Measurements from ENCODE around the gene DNAH17. TPM values are rescaled to one million over a fixed set of nuclear protein-coding genes. Genes with fewer than 3 reads are reported as not detected.
A peak's percentile ranks its signal among the peaks of the same experiment; 100 is the strongest.

The DNAH17 gene
- total RNA-seq, 1 experiment from 2014 or later, result 0.13 TPM

GRCh38 chr17:78417531-78417909 is 159.7 kb downstream of the DNAH17 start:
- WGBS (ENCODE audit: extremely low coverage, insufficient read length, low lambda C conversion rate), result no CpG with 5 or more reads among the region's 13 CpGs
- Histone ChIP-seq H2AK5ac (ENCODE audit: insufficient read length, low read length) (no peak overlapping the region), H2BK120ac (ENCODE audit: low read depth, low read length, poor library complexity, severe bottlenecking) (no peak overlapping the region), H3K18ac (ENCODE audit: insufficient read length, low read depth, low read length) (no peak overlapping the region), H2BK5ac (ENCODE audit: insufficient read length, low read length) (no peak overlapping the region), H3K79me2 (ENCODE audit: insufficient read depth, low read length) (no peaks in the 10 kb centered on the region; the same call in 1 of the 2 replicates), H2BK15ac (ENCODE audit: low read depth, low read length) (no peak overlapping the region), H3K79me1 (ENCODE audit: insufficient read depth, low read depth, low read length, poor library complexity, severe bottlenecking) (no peaks in the 10 kb centered on the region), H4K5ac (ENCODE audit: insufficient read length, low read depth, low read length) (no peak overlapping the region), H2BK20ac (ENCODE audit: low read depth, low read length, poor library complexity, severe bottlenecking) (no peak overlapping the region), H2AFZ (ENCODE audit: low read length) (no peak overlapping the region), H4K20me1 (ENCODE audit: control insufficient read depth, insufficient read depth, insufficient read length) (peaks cover 3% of the 10 kb centered on the region), H3K4me2 (ENCODE audit: insufficient read depth, insufficient read length, low read length) (no peak overlapping the region), H3K9me3 (ENCODE audit: control insufficient read depth, low read depth, low read length) (no peaks in the 10 kb centered on the region), H3K27me3 (ENCODE audit: insufficient read depth, low read length) (no peaks in the 10 kb centered on the region), H3T11ph (ENCODE audit: low read length) (no peak overlapping the region), H3K14ac (ENCODE audit: insufficient read depth, low read length) (no peak overlapping the region), H3K23me2 (ENCODE audit: insufficient read length, low read depth, low read length, poor library complexity, severe bottlenecking) (no peaks in the 10 kb centered on the region), H3K9ac (ENCODE audit: extremely low read depth, insufficient read length, low read length) (no peak overlapping the region), H3K56ac (ENCODE audit: insufficient read length, low read depth, low read length) (no peak overlapping the region), H3K27ac (ENCODE audit: insufficient read length, low read depth, low read length) (no peak overlapping the region), H3K4me1 (ENCODE audit: insufficient read depth, low read length) (no peaks in the 10 kb centered on the region), H2BK12ac (ENCODE audit: insufficient read length, low read depth, low read length) (no peak overlapping the region), H4K91ac (ENCODE audit: insufficient read length, low read depth, low read length) (no peak overlapping the region), H3K23ac (ENCODE audit: insufficient read length, low read depth, low read length) (no peak overlapping the region), H3K4ac (ENCODE audit: low read depth, low read length) (no peak overlapping the region), H4K8ac (replicated peaks; ENCODE audit: insufficient read length, low read depth, low read length) (no peak overlapping the region)
- H3K4me3 Mint-ChIP-seq, result no peak overlapping the region
- no peaks in the 10 kb centered on the region for H3K27me3 Mint-ChIP-seq (ENCODE audit: low read depth)
- peaks cover 25 to 75% (median 53%) of the 10 kb centered on the region in 3 experiments for H3K36me3 Mint-ChIP-seq (ENCODE audit: insufficient read depth in 1 of 3, low read depth in 3 of 3)
- H3K27ac Mint-ChIP-seq, result 0 out of 7 replicates have a peak overlapping the region, but pooled peaks of 1 of the 3 experiments have one; percentile 28
- peaks cover 3 to 10% of the 10 kb centered on the region in 2 experiments; a peak in 3 of 4 replicates for H3K4me1 Mint-ChIP-seq
- TF ChIP-seq CTCF (conservative IDR thresholded peaks at IDR 0.05), result no peak
- DNase-seq, result no peak
- no peaks in the 10 kb centered on the region for H3K9me3 Mint-ChIP-seq

Measured in H9 (cell line).